NCI-H1105 (cell line): ENCODE results near the gene TOP3B.

ENCODE experiments used
- DNase-seq: peaks from one replicate; lab custom pipeline; 2025; lab: John Stamatoyannopoulos, UW

The TOP3B gene

DNA sequence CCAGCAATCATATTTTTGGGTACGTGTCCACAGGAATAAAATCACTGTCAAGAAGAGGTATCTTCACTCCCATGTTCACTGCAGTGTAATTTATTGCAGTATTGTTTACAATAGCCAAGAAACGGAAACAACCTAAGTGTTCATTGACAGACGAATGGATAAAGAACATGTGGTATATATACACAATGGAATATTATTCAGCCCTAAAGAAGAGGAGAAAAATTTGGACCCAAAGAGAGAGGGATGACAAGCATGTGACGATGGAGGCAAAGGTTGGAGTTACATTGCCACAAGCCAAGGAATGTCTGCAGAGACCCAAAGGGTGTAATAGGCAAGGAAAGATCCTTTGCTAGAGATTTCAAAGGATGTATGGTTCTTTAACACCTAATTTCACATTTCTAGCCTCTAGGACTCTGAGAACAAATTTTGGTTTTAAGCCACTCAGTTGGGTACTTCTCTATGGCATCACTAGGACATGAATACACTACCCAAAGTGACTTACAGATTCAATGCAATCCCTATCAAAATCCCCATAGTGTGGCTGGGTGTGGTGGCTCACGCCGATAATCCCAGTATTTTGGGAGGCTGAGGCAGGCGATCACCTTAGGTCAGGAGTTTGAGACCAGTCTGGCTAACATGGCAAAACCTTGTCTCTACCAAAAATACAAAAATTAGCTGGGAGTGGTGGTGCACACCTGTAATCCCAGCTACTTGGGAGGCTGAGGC is 31.1 kb upstream of the TOP3B start:
- DNase-seq = no peak

DNA sequence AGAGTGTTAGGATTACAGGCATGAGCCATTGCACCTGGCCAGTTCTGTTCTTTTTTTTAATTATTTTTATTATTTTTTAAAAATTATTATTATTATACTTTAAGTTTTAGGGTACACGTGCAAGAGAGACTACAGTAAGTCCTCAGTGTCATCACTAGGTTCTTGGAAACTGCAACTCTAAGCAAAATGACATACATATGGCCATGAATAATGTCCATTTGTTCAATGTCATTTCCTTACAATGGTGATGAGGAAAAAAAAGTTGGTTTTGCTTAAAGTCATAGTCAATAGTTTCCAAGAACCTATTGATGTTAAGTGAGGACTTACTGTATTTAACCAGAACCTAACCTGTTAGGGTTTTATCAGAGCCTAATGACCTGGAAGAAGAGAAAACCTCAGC is 29.4 kb upstream of the TOP3B start:
- DNase-seq = no peak

DNA sequence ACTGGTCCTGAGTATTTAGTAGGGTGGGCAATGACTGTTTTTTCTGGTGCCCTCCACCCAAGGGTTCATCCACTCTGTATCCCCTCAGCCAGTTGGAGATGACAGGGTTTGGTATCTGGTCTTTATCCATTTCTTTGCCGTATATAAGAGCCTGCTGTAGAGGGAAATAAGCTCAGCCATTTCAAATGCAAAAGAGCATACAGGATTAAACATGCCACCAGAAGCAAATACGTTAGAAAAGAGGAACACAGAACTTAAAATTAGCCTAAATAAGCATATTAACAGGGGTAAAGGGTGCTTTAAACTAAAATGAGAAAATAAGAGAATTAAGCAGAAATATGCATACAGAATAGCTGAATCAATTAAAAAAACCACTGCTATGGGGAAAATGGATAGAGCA is 27.8 kb upstream of the TOP3B start:
- DNase-seq = no peak

DNA sequence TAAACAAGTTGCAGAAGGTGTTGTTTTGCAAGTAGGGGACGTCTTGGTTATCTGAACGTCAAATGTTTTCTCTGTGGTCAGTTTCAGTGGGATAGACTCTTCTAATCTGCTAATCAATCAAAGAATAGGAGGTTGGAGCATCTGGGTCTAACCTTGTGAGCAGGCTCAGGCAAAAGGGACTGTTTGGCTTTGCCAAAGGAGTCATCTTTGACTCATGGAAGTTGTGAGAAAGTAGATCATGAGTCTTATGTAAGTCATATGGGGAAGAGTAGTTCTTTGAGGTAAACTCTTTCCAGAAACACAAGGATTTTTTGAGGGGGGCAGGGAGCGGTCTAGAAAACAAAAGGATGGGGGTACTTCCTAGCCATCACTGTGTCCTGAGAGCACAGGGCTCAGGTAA is 27.1 kb upstream of the TOP3B start:
- DNase-seq = no peak

DNA sequence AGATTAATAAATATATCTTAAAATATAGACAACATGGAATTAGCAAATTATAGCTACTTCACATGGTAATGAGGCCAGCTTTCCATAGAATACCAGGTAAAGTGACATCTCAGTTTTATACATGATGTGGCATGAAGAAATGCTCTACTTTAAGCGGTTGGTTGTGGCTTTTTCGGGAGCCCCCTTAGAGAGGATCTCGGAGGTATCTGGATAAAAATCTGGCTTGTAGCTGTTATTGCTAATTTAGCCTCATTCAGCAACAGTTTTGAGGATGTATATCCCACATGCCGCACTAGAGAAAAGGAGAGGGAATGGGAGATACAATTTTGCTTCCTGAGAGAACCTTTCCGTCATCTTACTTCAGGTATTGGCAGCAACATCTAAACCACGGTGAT is 24.0 kb upstream of the TOP3B start:
- no peak for DNase-seq

DNA sequence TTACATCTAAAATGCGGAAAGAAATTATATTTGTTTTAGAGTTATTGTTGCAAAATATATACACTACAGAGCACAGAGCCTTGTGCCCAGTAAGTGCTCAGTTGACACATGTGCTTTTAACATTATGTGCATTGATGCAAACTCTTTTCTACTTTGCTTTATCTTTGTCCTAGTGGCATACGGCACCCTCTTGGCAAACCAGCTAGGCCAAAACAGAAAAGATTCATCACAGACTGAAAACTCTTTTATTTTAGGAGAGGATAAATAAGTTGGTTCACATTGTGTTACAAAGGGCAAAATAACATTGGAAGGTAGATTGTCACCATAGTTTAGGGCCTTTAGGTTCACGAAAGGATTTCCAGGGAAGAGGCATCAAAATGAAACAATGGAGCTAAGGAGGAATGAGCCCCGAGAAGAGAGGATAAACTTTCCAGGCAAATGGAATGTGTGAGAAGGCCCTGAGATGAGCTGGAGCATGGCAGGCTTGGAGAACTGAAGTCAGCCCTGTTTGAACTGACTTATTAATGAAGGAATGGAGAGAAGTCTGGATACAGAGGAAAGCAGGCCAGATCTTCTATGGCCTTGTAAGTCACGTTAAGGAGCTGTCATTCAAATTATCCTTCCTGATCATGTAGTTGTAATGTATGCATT is 23.5 kb upstream of the TOP3B start:
- no peak for DNase-seq

DNA sequence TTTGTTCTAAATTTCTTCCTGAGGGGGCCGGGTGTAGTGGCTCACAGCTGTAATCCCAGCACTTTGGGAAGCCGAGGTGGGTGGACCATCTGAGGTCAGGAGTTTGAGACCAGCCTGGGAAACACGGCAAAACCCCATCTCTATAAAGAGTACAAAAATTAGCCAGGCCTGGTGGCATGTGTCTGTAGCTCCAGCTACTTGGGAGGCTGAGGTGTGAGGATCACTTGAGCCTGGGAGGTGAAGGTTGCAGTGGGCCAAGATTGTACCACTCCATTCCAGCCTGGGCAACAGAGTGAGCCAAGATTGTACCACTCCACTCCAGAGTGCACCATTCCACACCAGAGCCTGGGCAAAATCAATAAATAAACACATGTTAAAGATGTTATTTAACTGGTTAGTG is 20.6 kb upstream of the TOP3B start:
- DNase-seq = no peak

DNA sequence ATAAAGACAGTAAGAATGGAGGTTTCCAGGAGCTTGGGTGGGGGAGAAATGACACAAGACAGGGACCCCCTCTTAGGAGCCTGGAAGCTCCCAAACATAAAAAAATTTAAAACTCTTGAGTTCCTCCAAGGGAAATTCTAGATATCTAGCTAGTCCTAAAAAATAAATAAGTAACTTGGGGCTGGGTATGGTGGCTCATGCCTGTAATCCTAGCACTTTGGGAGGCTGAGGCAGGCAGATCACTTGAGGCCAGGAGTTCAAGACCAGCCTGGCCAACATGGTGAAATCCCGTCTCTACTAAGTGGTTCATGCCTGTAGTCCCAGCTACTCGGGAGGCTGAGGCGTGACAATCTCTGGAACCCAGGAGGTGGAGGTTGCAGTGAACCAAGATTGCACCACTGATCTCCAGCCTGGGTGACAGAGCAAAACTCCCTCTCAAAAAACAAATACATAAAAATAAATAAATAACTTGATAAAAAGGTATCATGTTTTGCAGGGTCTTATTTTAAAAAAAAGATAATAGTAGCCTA is 20.0 kb upstream of the TOP3B start:
- DNase-seq = no peak

DNA sequence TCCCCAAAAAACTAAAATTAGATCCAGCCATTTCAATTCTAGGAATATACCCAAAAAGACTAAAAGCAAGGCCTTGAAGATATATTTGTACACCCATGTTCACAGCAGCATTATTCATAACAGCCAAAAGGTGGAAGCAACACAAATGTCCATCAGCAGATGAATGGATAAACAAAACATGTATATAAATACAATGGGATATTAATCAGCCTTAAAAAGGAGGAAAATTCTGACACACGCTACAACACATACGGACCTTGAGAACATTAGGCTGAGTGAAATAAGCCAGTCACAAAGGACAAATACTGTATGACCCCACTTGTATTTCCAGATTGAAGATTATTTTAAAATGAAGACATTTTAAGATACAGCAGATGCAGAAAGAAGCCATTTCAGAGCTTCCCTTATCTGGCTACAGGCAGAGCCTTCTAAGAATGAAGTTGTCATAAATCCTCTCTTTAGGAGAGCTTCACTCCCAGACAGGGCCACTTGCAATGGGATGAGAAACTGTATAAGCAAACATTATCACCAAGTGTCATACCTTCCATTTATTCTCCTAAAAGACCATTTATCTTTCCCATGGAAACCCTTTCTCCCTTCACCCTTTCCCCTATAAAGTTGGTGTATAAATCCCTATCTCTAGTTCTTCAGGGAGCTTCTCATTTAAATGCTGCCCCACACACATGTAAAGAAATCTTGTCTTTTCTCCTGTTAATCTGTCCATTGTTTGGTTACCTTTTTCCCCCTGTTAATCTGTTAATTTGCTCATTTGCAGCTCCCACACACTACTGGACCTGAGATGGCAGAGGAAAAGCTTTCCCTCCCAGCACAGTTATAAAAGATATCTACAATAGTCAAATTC is 19.3 kb upstream of the TOP3B start:
- DNase-seq = no peak

DNA sequence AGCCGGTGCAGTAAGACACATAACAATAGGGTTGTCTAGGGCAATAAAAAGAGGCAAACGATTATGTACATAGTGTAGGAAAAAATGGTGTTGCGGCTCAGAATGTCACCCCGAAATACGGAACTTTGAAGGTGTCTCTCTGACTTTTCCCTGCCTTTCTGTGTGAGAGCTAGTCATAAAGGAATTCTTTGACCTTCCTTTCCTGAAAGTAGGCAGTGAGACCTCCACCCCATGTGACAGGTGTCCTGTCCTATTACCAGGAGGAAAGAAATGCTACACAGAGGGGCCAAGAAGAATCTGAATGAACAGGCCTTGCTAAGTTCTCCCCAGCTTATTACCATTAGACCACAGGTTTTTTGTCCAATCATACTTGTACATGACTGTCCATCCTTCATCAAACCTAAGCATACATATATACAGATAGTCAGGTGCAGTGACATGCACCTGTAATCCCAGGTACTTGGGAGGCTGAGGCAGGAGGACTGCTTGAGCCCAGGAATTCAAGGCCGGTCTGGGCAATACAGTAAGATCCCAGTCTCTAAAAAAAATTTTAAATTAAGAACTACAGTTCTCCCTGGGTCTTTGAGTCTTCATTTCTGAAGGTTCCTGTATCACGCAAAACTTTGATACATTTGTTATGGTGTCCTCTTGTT is 16.1 kb upstream of the TOP3B start:
- no peak for DNase-seq

DNA sequence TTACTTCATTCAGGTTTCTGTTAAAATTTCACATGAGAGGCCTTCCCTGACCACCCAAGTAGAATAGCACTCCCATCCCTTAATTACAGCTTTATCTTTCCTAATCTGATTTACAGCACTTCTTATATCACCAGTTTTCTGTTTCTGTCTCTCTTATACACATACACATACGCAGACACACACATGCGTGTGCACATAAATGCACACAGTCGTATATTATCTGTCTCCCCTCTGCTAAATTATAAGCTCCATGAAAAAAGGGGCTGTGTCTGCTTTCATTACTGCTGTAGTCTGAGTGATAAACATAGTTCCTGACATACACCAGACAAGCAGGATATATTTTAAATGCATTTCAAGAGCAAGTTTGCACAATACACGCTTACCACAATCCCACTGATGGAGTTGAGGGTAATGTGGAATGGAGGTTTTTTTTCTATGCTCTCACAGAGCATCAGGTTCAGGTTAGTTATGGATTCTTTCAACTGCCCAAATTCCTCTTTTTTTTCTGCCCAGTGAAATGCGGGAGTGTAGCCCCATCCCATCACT is 13.7 kb upstream of the TOP3B start:
- no peak for DNase-seq

DNA sequence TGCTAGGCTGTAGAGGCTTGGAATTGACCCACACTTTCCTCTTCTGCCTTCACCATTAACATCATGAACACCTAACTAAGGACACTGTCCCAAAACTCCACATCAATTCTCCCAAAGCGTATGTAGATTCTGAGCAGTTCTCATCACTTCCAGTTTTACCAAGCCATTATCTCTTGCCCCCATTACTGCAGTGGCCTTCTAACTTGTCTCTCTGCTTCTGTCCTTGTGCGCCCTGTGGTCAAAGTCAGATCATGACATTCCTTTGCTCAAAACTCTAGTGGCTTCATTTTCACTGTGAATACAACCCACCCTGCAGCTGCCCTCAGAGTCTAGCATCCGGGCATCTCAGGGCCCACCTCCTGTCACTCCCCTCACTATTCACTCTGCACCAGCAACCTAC is 13.1 kb upstream of the TOP3B start:
- no peak for DNase-seq

DNA sequence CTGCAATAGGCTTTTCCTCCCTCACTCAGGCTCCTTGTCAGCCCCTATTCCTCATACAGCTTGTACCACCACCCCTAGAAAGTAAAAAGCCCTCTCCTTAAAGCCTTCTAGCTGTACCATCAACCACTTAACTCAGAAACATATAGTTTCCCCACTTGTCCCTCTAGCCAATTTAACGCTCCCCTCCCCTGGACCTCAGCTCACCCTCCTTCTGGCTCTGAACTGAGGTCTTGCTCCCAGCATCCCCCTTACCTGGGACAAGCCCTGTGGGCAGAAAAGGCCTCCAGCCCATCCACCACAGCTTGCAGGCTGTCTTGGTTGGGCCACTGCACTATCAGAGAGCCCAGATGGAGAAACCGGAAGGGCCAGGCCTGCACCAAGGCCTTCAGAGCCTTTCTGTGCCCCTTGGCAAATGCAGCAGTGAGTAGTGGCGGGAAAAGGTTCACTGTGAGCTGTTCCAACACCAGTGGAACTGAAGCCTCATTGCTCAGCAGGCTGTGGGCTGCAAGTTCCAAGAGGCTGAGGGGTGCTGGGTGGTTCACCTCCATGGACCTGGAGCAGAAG is 12.4 kb upstream of the TOP3B start:
- no peak for DNase-seq

DNA sequence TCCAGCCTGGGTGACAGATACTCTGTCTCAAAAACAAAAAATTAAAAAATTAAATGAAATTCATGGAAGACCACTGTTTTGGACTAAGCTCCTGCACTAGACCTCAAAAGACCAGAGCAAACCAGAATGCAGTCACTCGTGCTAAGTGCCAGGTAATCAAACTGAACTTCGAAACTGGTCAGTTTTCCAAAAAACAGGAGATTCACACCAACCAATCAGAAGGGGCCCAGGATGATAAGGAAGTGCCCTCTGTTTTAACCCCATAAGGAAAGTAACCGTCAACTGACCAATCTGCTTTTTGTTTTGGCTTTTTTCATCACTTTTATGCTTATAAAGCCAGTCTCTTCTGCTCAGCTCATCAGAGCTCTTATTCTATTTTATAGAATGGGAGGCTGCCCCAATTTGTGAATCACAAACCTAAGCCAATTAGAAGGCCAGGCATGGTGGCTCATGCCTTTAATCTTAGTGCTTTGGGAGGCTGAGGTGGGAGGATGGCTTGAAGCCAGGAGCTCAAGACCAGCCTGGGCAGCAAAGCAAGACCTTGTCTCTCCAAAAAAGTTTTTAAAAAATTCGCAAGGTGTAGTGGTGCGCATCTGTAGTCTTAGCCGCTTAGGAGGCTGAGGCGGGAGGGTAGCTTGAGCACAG is 10.1 kb upstream of the TOP3B start:
- DNase-seq = no peak

DNA sequence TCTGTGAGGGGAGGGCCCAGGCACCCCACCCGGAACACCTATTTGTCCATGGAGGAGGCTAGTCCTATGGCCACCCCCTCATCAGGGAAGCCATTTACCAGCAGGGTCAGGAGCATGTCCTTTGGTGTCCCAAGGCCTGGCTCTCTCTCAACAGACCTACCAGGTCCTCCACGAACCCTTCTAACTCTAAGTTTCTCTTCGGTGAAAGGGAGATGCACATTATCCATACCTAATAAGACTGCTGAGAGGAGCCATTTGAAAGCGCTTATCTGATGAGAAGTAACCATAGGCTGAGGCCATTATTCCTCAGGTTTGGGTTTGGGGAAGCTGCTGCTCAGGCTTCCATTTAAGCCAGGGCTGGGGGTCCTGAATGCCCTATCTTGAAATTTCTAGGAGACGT is 9.2 kb upstream of the TOP3B start:
- no peak for DNase-seq

DNA sequence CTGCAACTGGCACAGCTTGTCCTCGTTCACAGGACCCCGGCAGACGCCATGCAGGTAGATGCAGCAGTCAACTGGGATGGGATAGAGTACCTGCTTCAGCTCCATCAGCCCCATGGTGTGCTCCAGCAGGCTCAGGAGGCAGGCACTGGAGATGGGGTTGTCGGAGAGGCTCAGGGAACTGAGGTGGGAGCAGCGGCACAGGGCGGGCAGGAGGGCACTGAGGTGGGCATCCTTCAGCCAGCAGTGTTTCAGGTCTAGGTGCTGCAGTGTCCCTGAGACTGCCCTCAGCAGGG is 8.7 kb upstream of the TOP3B start:
- DNase-seq = no peak

DNA sequence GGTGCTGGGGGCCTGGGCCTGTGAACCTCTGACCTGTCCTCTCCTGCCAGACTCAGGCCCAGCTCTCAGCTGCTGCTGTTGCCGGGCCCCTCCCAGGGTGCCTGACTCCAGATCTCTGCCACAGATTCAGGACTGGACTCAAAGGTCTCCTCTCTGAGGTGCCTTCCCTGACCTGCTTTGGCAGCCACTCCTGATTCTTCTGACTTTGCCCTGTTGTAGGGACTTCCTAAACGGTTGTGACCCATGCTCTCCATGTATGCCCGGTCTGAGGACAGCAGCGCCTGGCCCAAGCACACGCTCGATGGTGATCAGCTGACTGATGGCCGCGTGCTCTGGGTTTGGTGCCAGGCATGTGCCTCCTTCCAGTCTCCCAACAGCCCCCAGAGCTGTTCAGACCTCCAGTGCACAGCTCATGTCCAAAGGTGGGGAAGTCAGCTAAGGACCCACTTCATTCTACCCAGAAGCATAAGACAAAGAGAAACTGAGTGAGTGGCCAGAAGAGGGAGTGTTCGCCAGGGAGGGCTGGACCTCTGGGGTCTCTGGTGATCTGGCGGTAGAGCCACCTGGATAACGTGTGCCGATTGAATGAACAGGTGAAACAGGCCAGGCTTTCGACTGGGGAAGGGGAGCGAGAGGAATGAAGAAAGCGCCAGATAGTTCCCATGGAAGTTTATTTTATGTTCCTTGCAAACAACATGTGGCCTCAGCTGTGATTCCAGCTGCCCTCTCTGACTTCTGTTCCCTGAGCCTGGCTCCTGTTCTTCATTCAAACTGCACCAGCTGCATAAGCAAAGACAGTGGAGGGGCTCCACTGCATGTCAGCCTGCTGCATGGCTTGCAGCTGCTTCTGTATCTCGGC is 8.1 kb upstream of the TOP3B start:
- DNase-seq = no peak

DNA sequence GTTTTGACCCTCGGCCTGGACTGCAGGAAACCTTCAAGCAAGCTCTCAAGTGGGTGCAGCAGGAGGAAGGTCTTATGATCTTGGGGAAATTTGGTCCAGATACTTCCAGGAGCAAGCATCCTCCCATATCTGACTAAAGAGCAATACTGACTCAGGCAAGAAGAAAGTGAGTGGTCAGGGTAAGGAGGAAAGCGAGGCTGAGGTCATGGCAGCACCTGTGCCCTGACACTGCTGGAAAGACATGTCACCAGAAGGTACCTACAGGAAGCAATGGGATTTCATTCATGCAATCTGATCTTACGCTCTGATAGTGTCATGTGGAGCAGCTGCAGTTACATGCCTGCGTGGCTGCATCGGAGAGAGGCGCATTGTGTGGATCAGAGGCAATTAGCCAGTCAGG is 6.5 kb upstream of the TOP3B start:
- no peak for DNase-seq

DNA sequence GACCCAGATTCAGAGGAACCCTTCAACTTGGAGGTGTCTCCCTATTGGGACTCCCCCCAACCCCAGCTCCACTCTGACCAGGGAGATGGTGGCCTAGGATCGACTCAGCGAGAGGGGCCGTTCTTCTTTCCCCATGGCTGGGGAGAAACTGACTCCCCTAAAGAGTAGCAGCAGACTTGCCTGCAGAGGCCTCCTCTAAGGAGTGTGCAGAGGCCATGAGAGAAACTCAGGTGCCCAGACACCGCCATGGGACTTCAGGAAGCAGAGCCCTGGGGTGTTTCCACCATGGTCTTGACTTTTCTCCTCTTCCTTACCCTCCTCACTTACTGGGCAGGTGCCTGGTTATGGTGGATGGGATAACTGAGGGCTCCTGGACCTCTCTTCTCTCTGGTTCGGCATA is 2.6 kb upstream of the TOP3B start:
- DNase-seq = no peak

DNA sequence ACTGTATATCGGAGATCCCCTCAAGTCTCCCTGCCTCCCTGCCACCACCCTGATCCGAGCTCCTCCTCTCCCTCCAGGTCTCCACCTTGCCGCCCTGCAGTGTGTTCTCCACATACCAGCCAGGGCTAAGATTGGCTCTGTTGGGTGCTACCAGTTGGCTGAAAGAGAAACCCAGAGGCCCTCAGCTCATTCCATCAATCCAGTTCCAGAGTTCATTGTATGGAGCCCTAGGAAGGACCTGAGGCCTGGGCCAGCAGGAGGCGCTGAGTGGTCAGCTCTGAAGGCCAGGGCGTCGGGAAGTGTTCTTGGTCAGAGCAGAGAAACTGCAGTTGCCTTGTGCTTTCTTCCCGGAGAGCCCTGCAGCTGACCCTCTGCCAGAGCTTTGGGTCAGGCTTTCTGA is 2.2 kb upstream of the TOP3B start:
- DNase-seq = no peak

DNA sequence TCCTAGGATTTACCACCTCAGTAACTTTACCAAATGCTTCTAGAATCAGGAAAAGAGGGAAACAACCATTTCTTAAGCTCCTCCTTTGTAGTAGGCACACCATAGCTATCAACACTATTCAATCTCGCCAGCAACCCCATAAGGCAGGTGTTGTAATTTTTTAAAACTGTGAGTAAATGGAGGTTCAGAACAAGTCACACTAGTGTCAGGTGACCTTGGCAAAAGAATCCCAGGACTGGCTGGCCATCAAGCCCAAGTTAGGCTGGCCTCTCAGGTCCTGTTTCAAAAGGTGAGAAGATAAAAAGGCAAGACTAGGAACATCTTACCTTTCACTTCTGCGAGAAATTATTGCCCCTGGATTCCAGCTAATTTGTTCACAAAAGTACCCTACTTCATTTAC is 713 bp downstream of the TOP3B start:
- DNase-seq = no peak
